22Rv1 (cell line): Measurements from ENCODE around the gene SLC30A5.

Experiments used
- H3K27ac ChIP-seq: fragments of 450-650 bp; 2 replicates; pipeline ENCODE4 v1.5.1; 2017
- ZFX ChIP-seq: fragments of 450-650 bp; IDR thresholded peaks from 2 replicates; pipeline ENCODE4 v1.6.1; 2017; ENCODE audit warnings: antibody characterized with exemption, borderline replicate concordance
- TF ChIP-seq, protein P1 (sequence below): fragments of 450-650 bp; IDR thresholded peaks from 2 replicates; pipeline ENCODE4 v1.5.1; 2017; ENCODE audit warnings: mild to moderate bottlenecking

SLC30A5 gene

DNA sequence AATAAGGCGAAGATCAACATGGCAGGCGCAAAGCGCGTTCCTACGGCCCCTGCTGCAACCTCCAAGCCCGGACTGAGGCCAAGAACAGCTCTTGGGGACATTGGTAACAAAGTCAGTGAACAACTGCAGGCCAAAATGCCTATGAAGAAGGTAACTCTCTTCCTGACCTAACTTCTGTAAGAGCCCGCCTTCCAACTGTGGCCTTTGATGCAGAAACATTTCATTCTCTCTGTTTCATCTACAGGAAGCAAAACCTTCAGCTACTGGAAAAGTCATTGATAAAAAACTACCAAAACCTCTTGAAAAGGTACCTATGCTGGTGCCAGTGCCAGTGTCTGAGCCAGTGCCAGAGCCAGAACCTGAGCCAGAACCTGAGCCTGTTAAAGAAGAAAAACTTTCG, 74.1 kb downstream of the SLC30A5 start:
- H3K27ac ChIP-seq, result peak overlapping the region; percentile 82
- TF ChIP-seq ZFX, result no peak
- TF ChIP-seq, protein P1, sequence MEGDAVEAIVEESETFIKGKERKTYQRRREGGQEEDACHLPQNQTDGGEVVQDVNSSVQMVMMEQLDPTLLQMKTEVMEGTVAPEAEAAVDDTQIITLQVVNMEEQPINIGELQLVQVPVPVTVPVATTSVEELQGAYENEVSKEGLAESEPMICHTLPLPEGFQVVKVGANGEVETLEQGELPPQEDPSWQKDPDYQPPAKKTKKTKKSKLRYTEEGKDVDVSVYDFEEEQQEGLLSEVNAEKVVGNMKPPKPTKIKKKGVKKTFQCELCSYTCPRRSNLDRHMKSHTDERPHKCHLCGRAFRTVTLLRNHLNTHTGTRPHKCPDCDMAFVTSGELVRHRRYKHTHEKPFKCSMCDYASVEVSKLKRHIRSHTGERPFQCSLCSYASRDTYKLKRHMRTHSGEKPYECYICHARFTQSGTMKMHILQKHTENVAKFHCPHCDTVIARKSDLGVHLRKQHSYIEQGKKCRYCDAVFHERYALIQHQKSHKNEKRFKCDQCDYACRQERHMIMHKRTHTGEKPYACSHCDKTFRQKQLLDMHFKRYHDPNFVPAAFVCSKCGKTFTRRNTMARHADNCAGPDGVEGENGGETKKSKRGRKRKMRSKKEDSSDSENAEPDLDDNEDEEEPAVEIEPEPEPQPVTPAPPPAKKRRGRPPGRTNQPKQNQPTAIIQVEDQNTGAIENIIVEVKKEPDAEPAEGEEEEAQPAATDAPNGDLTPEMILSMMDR, result no peak

GRCh38 chr5:69170495-69170894, 76.7 kb downstream of the SLC30A5 start:
- TF ChIP-seq, protein P1, result no peak
- no peak for TF ChIP-seq ZFX
- H3K27ac ChIP-seq, result no peak overlapping the region

DNA sequence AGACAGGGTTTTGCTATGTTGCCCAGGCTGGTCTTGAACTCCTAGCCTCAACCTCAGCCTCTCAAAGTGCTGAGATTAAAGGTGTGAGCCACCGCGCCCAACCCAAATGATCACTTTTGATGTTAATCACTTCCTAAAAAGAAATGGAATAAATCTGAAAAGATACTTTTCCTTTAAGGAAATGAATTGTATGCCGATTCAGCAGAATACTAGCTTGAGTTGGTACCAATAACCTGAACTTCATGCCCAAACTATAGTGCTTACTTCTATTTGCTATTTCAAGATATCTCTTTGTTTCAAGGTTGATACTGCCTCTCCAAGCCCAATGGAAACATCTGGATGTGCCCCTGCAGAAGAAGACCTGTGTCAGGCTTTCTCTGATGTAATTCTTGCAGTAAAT, 77.2 kb downstream of the SLC30A5 start:
- no peak for TF ChIP-seq ZFX
- TF ChIP-seq, protein P1, result no peak

More for the DNA sequence above, 77.2 kb downstream of the SLC30A5 start:
- H3K27ac ChIP-seq, result no peak overlapping the region
